ENCODE measurements around the gene CBARP. TPM values are rescaled to one million over a fixed set of nuclear protein-coding genes. Genes with fewer than 3 reads are reported as not detected.
"Not testable (repeated sequence)": the region's sequence is repeated elsewhere in the genome, so short reads cannot be mapped to it uniquely, and the experiment has no call there.

Gene CBARP
- total RNA-seq, 8 experiments from 2014 or later = 1.2 to 18.0 (median 8.5) TPM

DNA sequence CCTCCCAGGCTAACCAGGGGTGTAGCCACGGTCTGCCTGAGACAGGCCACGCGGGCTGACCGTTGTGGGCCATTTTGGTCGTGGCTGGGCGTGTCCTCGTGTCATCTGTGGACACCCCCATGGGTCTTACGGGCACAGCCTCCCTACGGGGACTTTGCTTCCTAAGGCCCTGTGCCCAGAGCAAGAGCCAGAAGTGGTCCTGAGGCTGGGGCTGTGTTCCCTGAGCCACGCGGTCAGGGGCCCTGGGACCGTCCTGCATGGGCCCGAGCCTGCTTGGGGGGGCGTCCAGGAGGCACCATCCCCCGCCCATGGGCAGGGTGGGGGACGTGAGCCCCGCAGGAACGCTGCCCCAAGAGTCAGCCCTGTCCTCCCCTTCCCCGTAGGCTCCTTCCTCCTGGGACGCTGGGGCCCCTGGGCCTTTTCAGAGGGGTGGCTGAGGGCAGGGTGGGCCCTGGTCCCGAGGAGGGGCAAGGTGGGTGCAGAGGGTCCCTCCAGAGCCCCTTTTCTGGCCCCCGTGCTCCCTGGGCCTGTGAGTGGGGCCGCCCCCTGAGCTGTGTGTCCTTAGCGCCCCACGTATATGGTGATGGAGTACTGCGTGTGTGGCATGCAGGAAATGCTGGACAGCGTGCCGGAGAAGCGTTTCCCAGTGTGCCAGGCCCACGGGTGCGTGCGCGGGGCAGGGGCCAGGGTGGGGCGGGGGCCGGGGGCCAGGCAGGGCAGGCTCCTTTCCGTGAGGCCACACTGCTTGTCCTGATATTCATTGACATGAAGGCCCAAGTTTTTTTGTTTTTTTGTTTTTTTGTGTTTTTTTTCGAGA lies 18.8 kb downstream of the CBARP start:
- in situ Hi-C loops (cut with MboI; ENCODE audit: low pct_unique_long_range_greater_than_20kb in 2 of 9, low sequenced_read_pairs in 9 of 9, unreplicated experiment in 9 of 9) = no loop called here
- no peak for ATAC-seq (replicated peaks in 6 of 8)
- no peak overlapping the region for H3K4me3 ChIP-seq
- WGBS, 10 experiments = 67 to 100% methylated on average over 1 of the region's 37 CpGs; no CpG with 5 or more reads in 8 of the 10 experiments
- peaks cover 21 to 28% of the 10 kb centered on the region in 2 donors for H3K4me1 ChIP-seq (replicated peaks in 1 of 2)
- no peak overlapping the region for H3K27ac ChIP-seq

DNA sequence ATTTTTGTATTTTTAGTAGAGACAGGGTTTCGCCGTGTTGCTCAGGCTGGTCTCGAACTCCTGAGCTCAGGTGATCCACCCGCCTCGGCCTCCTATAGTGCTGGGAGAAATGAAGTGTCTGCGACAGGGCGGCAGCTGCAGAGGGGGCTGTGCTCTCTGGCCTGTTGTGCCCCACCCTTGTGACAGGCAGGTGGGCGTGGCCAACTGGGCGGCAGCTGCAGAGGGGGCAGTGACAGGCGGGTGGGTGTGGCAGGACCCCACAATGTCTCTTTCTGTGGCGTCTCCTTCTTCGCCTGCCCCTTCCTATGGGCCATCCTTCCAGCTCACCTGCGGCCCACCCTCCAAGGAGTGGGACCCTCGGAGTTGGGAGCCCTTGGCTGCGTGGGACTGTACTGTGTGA lies 20.4 kb downstream of the CBARP start:
- Histone ChIP-seq H3K27ac (peak overlapping the region in 1 of 2 donors; percentile 1), H3K4me1 (replicated peaks in 1 of 2) (peaks cover 26 to 30% of the 10 kb centered on the region in 2 donors), H3K4me3 (no peak overlapping the region)
- in situ Hi-C loops (cut with MboI; ENCODE audit: low pct_unique_long_range_greater_than_20kb in 2 of 9, low sequenced_read_pairs in 9 of 9, unreplicated experiment in 9 of 9) = no loop called here
- 71 to 100% (median 87%) methylated on average over 1 to 6 of the region's 15 CpGs; no CpG with 5 or more reads in 4 of the 10 experiments for WGBS, 10 experiments
- peak in 2 of 8 experiments; percentile 1 to 4 for ATAC-seq (replicated peaks in 6 of 8)

DNA sequence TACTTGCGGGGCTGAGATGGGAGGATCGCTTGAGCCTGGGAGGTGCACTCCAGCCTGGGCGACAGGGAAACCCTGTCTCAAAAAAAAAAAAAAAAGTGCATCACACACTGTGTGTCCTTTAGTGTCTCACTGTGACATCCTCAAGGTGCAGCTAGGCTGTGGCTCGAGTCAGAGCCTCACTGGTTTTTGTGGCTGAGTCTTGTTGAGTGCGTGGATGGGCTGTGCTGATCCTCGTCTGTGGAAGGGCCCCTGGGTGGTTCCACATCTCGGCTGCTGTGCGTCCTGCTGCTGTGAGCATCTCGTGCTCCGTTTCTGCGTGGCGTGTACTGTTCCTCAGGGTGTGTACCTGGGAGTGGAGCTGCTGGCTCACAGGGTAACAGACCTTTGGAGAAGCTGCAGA lies 21.0 kb downstream of the CBARP start:
- in situ Hi-C loops (cut with MboI; ENCODE audit: low pct_unique_long_range_greater_than_20kb in 2 of 9, low sequenced_read_pairs in 9 of 9, unreplicated experiment in 9 of 9) = no loop called here
- Histone ChIP-seq H3K4me3 (no peak overlapping the region), H3K27ac (no peak overlapping the region), H3K4me1 (replicated peaks in 1 of 2) (peaks cover 23 to 29% of the 10 kb centered on the region in 2 donors)
- no peak for ATAC-seq (replicated peaks in 6 of 8)
- 60 to 93% (median 83%) methylated on average over 1 to 8 of the region's 12 CpGs; no CpG with 5 or more reads in 5 of the 10 experiments for WGBS, 10 experiments

DNA sequence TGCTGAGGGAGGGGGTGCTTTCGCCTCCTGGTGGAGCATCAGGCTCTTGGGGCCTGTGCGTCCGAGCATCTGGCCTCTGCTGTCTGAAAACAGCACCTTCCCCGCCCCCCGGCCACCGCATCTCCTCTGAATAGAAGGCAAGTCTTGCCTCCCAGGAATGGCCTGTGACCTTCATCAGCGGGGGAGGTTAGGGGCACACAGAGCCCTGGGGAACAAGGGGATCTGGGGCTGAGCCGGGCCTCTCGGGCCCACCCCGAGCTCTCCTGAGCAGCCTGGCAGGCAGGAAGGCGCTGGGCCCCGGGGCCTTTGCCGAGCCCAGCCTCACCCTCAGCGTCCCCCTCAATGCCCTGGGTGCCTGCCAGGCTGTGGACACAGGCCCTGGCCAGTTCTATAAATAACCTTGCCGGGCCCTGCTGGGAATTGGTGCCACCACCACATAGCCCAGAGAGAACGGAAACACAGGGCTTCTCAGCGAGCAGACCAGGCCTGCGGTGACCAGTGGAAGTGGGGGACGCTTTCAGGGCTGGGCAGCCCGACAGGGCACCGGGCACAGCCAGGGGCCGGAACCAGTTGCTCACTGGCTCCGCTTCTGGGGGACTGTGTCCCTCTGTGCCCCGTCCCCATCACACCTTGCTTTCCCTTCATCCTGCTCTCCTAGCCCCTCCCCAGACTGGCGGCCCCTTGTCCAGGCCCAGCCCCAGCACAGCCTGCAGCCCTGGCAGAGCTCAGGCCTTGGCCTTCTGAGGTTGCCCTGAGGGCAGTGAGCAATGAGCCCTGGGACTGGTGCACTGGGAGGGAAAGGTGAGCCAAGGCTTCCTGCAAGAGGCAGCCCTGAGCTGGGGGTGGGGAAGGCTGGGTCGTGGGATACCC lies 22.7 kb downstream of the CBARP start:
- H3K4me1 ChIP-seq (replicated peaks in 1 of 2) = peaks cover 21 to 27% of the 10 kb centered on the region in 2 donors
- 94 to 100% methylated on average over 1 to 3 of the region's 26 CpGs; no CpG with 5 or more reads in 8 of the 10 experiments for WGBS, 10 experiments
- peak in 6 of 8 experiments; percentile 5 to 48 (median 32) for ATAC-seq (replicated peaks in 6 of 8)
- H3K4me3 ChIP-seq = no peak overlapping the region
- peak overlapping the region in 1 of 2 donors; percentile 39 for H3K27ac ChIP-seq
- in situ Hi-C loops (cut with MboI; ENCODE audit: low pct_unique_long_range_greater_than_20kb in 2 of 9, low sequenced_read_pairs in 9 of 9, unreplicated experiment in 9 of 9) = no loop called here

DNA sequence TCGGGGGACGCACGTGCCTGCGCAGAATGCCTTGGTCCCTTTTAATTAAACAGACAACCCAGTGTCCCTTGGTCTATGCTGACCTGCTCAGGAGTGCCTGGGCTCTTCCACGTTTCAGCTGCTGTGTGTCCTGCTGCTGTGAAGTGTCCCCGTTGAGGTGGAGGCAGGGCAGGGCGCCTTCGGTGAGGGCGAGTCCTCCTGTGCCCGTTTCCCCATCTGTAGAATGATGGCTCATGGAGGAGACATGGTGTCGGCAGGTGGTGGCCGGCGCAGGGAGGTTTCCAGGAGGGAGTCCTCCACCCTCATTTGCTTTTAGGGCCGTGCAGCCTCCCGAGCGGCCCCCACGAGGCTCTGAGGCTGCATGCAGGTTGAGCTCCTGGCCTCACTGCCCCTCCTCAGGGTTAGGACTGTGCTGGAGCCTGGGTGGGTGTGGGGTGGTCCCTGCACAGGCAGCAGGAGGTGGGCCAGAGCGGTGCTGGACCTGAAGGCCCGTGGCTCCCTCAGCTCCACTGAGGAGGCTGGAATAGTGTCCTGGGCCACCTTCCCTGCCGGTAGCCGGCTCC lies 23.4 kb downstream of the CBARP start:
- Histone ChIP-seq H3K4me1 (replicated peaks in 1 of 2) (peaks cover 21 to 27% of the 10 kb centered on the region in 2 donors), H3K27ac (peak overlapping the region; percentile 14 to 39), H3K4me3 (no peak overlapping the region)
- 59 to 100% (median 76%) methylated on average over 1 to 7 of the region's 21 CpGs; no CpG with 5 or more reads in 5 of the 10 experiments for WGBS, 10 experiments
- ATAC-seq (replicated peaks in 6 of 8) = peak in 3 of 8 experiments; percentile 1 to 12 (median 7)
- in situ Hi-C loops (cut with MboI; ENCODE audit: low pct_unique_long_range_greater_than_20kb in 2 of 9, low sequenced_read_pairs in 9 of 9, unreplicated experiment in 9 of 9) = no loop called here

DNA sequence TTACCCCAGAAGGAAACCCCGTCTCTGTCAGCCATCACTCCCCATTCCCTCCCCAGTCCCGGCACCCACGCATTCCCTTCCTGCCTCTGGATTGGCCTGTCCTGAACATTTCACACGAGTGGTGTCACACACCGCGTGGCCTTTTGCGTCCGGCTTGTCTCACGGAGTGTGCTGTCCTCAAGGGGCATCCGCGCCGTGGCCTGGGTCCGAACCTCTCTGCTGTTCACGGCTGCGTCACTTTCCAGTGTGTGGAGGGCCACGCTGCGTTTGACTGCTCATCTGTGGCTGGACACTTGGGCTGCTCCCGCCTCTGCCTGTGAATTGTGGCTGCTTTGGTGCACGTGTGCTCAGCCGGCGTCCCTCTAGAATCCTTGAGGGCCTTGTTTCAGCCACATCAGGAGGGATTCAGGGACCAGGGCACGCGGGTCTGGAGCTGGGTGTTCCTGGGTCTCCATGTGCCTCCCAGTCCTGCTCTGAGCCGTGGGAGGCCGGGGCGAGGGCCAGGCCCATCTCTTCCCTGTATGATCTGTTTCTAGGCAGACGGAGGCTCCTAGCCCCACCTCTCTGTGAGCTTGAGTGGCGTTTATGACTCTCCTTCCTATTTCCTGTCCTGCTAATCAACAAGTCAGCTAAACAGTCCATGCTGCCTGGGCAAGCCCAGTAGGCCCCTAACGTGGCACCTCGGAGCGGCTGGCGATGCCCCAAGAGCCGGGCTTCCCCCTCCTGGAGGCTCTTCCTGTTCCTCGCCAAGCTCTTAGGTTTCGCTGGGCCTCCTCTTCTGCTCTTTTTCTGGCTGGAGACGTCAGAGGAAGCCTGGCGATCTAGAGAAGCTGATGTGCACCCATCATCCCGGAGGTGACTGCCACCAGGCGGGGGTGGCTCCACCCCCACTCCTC lies 24.2 kb downstream of the CBARP start:
- peaks cover 21 to 29% of the 10 kb centered on the region in 2 donors for H3K4me1 ChIP-seq (replicated peaks in 1 of 2)
- peak; percentile 12 to 86 (median 45) for ATAC-seq (replicated peaks in 6 of 8)
- H3K27ac ChIP-seq = peak overlapping the region in 1 of 2 donors; percentile 40
- H3K4me3 ChIP-seq = no peak overlapping the region
- in situ Hi-C loops (cut with MboI; ENCODE audit: low pct_unique_long_range_greater_than_20kb in 2 of 9, low sequenced_read_pairs in 9 of 9, unreplicated experiment in 9 of 9) = no loop called here
- 13 to 93% (median 62%) methylated on average over 2 to 11 of the region's 39 CpGs; no CpG with 5 or more reads in 2 of the 10 experiments for WGBS, 10 experiments

DNA sequence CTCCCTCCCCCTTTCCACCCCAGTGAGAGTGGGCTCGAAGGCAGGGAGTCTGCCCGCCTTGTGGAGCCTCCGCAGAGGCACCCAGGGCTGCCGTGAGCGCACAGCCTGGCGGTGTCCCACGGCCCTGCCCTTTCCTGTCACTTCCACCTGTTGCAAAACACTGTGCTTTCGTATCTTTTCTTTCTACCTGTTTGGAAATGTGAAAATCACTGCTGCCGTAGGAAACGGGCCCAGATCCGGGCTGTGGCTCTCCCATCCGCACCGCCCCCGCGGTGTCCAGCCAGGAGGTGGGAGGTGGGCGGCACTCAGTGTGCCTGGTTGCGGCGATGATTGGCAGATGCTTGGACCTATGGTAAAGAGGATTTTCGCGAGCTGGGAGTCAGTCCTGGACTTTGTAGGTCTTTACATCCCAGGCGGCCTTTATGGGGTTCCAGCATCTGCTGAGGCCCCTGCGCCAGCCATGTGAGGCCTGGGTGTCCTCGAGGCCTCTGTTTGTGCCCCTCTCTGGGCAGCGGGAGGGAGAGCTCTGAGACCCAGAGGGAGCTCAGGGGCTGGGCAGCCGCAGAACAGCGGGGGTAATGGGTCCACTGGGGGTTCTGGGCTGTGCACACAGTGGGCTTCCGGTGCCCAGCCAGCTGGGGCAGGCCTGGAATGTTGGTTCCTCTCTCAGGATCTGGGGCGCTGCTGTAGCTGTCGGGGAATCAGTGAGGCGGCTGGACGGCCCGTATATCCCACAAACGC lies 26.1 kb downstream of the CBARP start:
- no peak overlapping the region for H3K27ac ChIP-seq
- 50 to 100% (median 84%) methylated on average over 1 to 18 of the region's 33 CpGs; no CpG with 5 or more reads in 4 of the 10 experiments for WGBS, 10 experiments
- H3K4me3 ChIP-seq = no peak overlapping the region
- in situ Hi-C loops (cut with MboI; ENCODE audit: low pct_unique_long_range_greater_than_20kb in 2 of 9, low sequenced_read_pairs in 9 of 9, unreplicated experiment in 9 of 9) = no loop called here
- ATAC-seq (replicated peaks in 6 of 8) = no peak
- peaks cover 28 to 30% of the 10 kb centered on the region in 2 donors for H3K4me1 ChIP-seq (replicated peaks in 1 of 2)

DNA sequence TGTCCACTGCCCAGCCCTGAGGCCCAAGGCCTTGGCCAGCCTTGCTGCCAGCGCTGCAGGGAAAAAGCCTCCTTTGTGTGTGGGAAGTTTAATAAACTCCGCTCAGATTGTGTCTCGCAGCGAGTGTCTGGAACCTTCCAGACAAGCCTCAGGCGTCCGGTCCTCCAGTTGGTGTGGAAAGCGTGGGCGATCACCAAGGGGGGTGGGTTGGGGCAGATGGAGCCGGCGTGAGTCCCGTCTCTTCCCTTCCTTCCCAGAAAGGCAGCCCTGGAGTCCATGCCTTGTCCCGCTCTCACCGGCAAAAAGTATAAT lies 27.6 kb downstream of the CBARP start:
- Histone ChIP-seq H3K4me1 (replicated peaks in 1 of 2) (peaks cover 25 to 31% of the 10 kb centered on the region in 2 donors), H3K4me3 (no peak overlapping the region), H3K27ac (no peak overlapping the region)
- ATAC-seq (replicated peaks in 6 of 8) = no peak
- in situ Hi-C loops (cut with MboI; ENCODE audit: low pct_unique_long_range_greater_than_20kb in 2 of 9, low sequenced_read_pairs in 9 of 9, unreplicated experiment in 9 of 9) = no loop called here
- WGBS, 10 experiments = 91 to 100% (median 93%) methylated on average over 2 to 4 of the region's 13 CpGs; no CpG with 5 or more reads in 7 of the 10 experiments

DNA sequence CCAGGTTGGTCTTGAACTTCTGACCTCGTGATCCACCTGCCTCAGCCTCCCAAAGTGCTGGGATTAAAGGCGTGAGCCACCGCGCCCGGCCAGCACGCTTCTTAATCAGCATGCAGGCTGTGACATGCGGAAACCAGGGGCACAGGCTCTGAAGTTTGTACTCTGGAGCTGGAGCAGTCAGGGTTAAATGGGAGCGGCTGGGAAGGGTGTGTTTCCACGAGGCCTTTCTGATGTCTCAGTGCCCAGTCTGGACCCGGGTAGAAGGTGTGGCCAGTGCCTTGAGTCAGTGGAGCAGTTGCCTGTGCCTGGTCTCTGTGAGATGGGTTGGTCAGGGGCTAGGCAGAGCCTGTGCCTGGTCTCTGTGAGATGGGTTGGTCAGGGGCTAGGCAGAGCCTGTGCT lies 29.0 kb downstream of the CBARP start:
- not testable (repeated sequence) for H3K4me3 ChIP-seq
- 60 to 100% (median 98%) methylated on average over 1 to 5 of the region's 10 CpGs; no CpG with 5 or more reads in 6 of the 10 experiments for WGBS, 10 experiments

DNA sequence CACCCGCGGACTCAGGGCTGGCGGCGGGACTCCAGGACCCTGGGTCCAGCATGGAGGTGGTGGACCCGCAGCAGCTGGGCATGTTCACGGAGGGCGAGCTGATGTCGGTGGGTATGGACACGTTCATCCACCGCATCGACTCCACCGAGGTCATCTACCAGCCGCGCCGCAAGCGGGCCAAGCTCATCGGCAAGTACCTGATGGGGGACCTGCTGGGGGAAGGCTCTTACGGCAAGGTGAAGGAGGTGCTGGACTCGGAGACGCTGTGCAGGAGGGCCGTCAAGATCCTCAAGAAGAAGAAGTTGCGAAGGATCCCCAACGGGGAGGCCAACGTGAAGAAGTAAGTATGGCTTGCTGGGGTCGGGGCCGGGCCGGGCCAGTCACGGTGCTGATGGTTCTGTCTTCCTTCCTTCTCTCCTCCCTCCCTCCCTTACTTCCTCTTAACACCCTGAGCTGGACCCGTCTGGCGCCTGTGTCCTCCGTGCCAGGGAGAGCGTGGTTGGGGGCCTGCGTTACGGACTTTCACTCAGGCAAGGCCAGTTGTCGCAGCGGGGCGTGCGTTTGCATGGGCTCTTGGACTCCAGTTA lies 30.8 kb downstream of the CBARP start:
- peaks cover 8 to 22% of the 10 kb centered on the region in 2 donors for H3K4me1 ChIP-seq (replicated peaks in 1 of 2)
- in situ Hi-C loops (cut with MboI; ENCODE audit: low pct_unique_long_range_greater_than_20kb in 2 of 9, low sequenced_read_pairs in 9 of 9, unreplicated experiment in 9 of 9) = no loop called here
- no peak overlapping the region for H3K27ac ChIP-seq
- peak in 2 of 8 experiments; percentile 0 to 4 for ATAC-seq (replicated peaks in 6 of 8)
- WGBS, 10 experiments = 0 to 1% (median 0%) methylated on average over 2 to 21 of the region's 38 CpGs; no CpG with 5 or more reads in 7 of the 10 experiments
- peak overlapping the region; percentile 65 to 84 (median 75) for H3K4me3 ChIP-seq

More for the DNA sequence above, 29.0 kb downstream of the CBARP start:
- in situ Hi-C loops (cut with MboI; ENCODE audit: low pct_unique_long_range_greater_than_20kb in 2 of 9, low sequenced_read_pairs in 9 of 9, unreplicated experiment in 9 of 9); H3K27ac ChIP-seq: not testable (repeated sequence)
- ATAC-seq (replicated peaks in 6 of 8) = peak in 2 of 8 experiments; percentile 1 to 2
- H3K4me1 ChIP-seq (replicated peaks in 1 of 2) = peaks cover 14 to 20% of the 10 kb centered on the region in 2 donors

DNA sequence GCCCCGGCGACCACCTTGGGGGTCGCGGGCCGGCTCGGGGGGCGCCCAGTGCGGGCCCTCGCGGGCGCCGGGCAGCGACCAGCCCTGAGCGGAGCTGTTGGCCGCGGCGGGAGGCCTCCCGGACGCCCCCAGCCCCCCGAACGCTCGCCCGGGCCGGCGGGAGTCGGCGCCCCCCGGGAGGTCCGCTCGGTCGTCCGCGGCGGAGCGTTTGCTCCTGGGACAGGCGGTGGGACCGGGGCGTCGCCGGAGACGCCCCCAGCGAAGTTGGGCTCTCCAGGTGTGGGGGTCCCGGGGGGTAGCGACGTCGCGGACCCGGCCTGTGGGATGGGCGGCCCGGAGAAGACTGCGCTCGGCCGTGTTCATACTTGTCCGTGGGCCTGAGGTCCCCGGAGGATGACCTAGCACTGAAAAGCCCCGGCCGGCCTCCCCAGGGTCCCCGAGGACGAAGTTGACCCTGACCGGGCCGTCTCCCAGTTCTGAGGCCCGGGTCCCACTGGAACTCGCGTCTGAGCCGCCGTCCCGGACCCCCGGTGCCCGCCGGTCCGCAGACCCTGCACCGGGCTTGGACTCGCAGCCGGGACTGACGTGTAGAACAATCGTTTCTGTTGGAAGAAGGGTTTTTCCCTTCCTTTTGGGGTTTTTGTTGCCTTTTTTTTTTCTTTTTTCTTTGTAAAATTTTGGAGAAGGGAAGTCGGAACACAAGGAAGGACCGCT lies 31.5 kb downstream of the CBARP start:
- peak overlapping the region; percentile 66 to 88 for H3K27ac ChIP-seq
- H3K4me1 ChIP-seq (replicated peaks in 1 of 2) = peaks cover 8 to 22% of the 10 kb centered on the region in 2 donors
- in situ Hi-C loops (cut with MboI; ENCODE audit: low pct_unique_long_range_greater_than_20kb in 2 of 9, low sequenced_read_pairs in 9 of 9, unreplicated experiment in 9 of 9) = no loop called here
- WGBS, 10 experiments = 0 to 6% (median 0%) methylated on average over 2 to 18 of the region's 78 CpGs; no CpG with 5 or more reads in 4 of the 10 experiments
- ATAC-seq (replicated peaks in 6 of 8) = no peak
- H3K4me3 ChIP-seq = peak overlapping the region; percentile 65 to 84 (median 75)

All from motor neuron (in vitro differentiated cells).